ENCODE measurements around the gene AGO3. TPM values are rescaled to one million over a fixed set of nuclear protein-coding genes. Genes with fewer than 3 reads are reported as not detected.

The AGO3 gene
- total RNA-seq, 1 donor from 2014 or later: 27.0 TPM

GRCh38 chr1:36098650-36099365, 167.9 kb downstream of the AGO3 start:
- H2AFZ ChIP-seq (ENCODE audit: low read depth, low read length): no peak overlapping the region
- FAIRE-seq: no peak
- TF ChIP-seq, protein P1, sequence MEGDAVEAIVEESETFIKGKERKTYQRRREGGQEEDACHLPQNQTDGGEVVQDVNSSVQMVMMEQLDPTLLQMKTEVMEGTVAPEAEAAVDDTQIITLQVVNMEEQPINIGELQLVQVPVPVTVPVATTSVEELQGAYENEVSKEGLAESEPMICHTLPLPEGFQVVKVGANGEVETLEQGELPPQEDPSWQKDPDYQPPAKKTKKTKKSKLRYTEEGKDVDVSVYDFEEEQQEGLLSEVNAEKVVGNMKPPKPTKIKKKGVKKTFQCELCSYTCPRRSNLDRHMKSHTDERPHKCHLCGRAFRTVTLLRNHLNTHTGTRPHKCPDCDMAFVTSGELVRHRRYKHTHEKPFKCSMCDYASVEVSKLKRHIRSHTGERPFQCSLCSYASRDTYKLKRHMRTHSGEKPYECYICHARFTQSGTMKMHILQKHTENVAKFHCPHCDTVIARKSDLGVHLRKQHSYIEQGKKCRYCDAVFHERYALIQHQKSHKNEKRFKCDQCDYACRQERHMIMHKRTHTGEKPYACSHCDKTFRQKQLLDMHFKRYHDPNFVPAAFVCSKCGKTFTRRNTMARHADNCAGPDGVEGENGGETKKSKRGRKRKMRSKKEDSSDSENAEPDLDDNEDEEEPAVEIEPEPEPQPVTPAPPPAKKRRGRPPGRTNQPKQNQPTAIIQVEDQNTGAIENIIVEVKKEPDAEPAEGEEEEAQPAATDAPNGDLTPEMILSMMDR (IDR thresholded peaks at IDR 0.05; ENCODE audit: insufficient read depth, low read depth, low read length): no peak
- no peak for TF ChIP-seq EZH2 (IDR thresholded peaks at IDR 0.05; ENCODE audit: insufficient read depth, low read length)
- Mint-ChIP-seq H3K36me3 (ENCODE audit: low read depth, unreplicated experiment) (peaks cover 9% of the 10 kb centered on the region), H3K27me3 (ENCODE audit: low read depth, unreplicated experiment) (no peaks in the 10 kb centered on the region), H3K4me3 (ENCODE audit: unreplicated experiment) (no peak overlapping the region), H3K27ac (ENCODE audit: unreplicated experiment) (no peak overlapping the region), H3K4me1 (ENCODE audit: low read depth, unreplicated experiment) (no peaks in the 10 kb centered on the region), H3K9me3 (ENCODE audit: unreplicated experiment) (no peaks in the 10 kb centered on the region)
- H3K4me2 ChIP-seq (ENCODE audit: low read length): no peak overlapping the region
- no peaks in the 10 kb centered on the region for H3K4me1 ChIP-seq (ENCODE audit: insufficient read depth, low read length)
- no peak overlapping the region for H3K9ac ChIP-seq (ENCODE audit: low read length)
- peaks cover under 1% of the 10 kb centered on the region for H3K79me2 ChIP-seq (ENCODE audit: insufficient read depth, low read length)
- no peaks in the 10 kb centered on the region for H3K9me3 ChIP-seq (ENCODE audit: insufficient read depth, low read depth, low read length)
- no peak overlapping the region for H3K27ac ChIP-seq (ENCODE audit: low read depth, low read length)
- H3K36me3 ChIP-seq (ENCODE audit: insufficient read depth, low read length): peaks cover 3% of the 10 kb centered on the region
- H3K27me3 ChIP-seq (ENCODE audit: insufficient read depth, low read length): no peaks in the 10 kb centered on the region
- no peak for DNase-seq (ENCODE audit: low read depth)
- H3K4me3 ChIP-seq (ENCODE audit: insufficient read depth, low read depth, low read length): no peak overlapping the region
- H4K20me1 ChIP-seq (ENCODE audit: insufficient read depth, low read length): peaks cover 7% of the 10 kb centered on the region

DNA sequence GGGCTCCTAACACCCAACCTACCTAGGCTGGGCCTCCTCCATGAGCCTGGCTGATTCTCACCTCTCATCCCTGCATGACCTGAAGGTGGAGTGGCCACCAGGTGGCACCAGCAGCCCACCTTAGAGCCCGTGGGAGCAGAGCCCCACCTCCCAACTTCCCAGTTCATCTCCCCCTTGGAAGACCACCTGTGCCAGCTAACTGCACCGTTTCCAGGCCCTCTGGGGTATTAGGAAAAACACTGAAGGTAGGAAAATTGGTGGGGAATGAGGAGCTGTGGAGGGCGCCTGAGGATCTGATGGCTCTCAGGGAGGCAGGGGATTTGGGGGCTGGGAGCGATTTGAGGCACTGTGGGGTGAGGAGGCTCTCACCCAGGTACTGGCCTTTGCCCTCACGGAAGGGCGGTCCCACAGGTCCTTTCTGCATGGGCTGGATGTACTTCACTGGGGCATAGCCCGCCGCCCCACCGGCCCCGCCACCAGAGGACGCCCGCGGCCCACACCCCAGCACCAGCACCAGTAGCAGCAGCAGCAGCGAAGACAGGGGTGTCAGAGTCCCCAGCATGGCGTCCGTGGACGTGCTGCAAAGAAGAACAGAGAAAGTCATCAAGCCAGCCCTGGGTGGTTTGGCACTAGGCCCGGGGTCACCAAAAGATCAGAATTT, 168.9 kb downstream of the AGO3 start:
- Mint-ChIP-seq H3K27me3 (ENCODE audit: low read depth, unreplicated experiment) (no peaks in the 10 kb centered on the region), H3K9me3 (ENCODE audit: unreplicated experiment) (no peaks in the 10 kb centered on the region), H3K4me1 (ENCODE audit: low read depth, unreplicated experiment) (no peaks in the 10 kb centered on the region), H3K4me3 (ENCODE audit: unreplicated experiment) (no peak overlapping the region), H3K36me3 (ENCODE audit: low read depth, unreplicated experiment) (peaks cover 7% of the 10 kb centered on the region), H3K27ac (ENCODE audit: unreplicated experiment) (no peak overlapping the region)
- Histone ChIP-seq H3K27ac (ENCODE audit: low read depth, low read length) (no peak overlapping the region), H2AFZ (ENCODE audit: low read depth, low read length) (no peak overlapping the region), H3K27me3 (ENCODE audit: insufficient read depth, low read length) (no peaks in the 10 kb centered on the region), H3K4me3 (ENCODE audit: insufficient read depth, low read depth, low read length) (no peak overlapping the region), H3K79me2 (ENCODE audit: insufficient read depth, low read length) (no peaks in the 10 kb centered on the region), H3K4me1 (ENCODE audit: insufficient read depth, low read length) (no peaks in the 10 kb centered on the region), H4K20me1 (ENCODE audit: insufficient read depth, low read length) (peaks cover 6% of the 10 kb centered on the region), H3K4me2 (ENCODE audit: low read length) (no peak overlapping the region), H3K9me3 (ENCODE audit: insufficient read depth, low read depth, low read length) (no peaks in the 10 kb centered on the region), H3K36me3 (ENCODE audit: insufficient read depth, low read length) (peaks cover 3% of the 10 kb centered on the region), H3K9ac (ENCODE audit: low read length) (no peak overlapping the region)
- TF ChIP-seq, protein P1 (IDR thresholded peaks at IDR 0.05; ENCODE audit: insufficient read depth, low read depth, low read length): peak; percentile 64
- no peak for TF ChIP-seq EZH2 (IDR thresholded peaks at IDR 0.05; ENCODE audit: insufficient read depth, low read length)
- FAIRE-seq: no peak
- DNase-seq (ENCODE audit: low read depth): peak; percentile 46

- no peaks in the 10 kb centered on the region for H3K9me3 ChIP-seq (ENCODE audit: insufficient read depth, low read depth, low read length)
- no peak overlapping the region for H2AFZ ChIP-seq (ENCODE audit: low read depth, low read length)
- no peaks in the 10 kb centered on the region for H3K27me3 Mint-ChIP-seq (ENCODE audit: low read depth, unreplicated experiment)
- no peak overlapping the region for H3K27ac Mint-ChIP-seq (ENCODE audit: unreplicated experiment)
- H3K27me3 ChIP-seq (ENCODE audit: insufficient read depth, low read length): no peaks in the 10 kb centered on the region
- no peak overlapping the region for H3K9ac ChIP-seq (ENCODE audit: low read length)
- TF ChIP-seq, protein P1 (IDR thresholded peaks at IDR 0.05; ENCODE audit: insufficient read depth, low read depth, low read length): no peak
- TF ChIP-seq EZH2 (IDR thresholded peaks at IDR 0.05; ENCODE audit: insufficient read depth, low read length): no peak
- H3K4me1 Mint-ChIP-seq (ENCODE audit: low read depth, unreplicated experiment): peaks cover 2% of the 10 kb centered on the region
- no peak for DNase-seq (ENCODE audit: low read depth)
- H4K20me1 ChIP-seq (ENCODE audit: insufficient read depth, low read length): peaks cover 6% of the 10 kb centered on the region
- no peaks in the 10 kb centered on the region for H3K9me3 Mint-ChIP-seq (ENCODE audit: unreplicated experiment)
- peaks cover 4% of the 10 kb centered on the region for H3K36me3 Mint-ChIP-seq (ENCODE audit: low read depth, unreplicated experiment)
- FAIRE-seq: no peak
- no peak overlapping the region for H3K4me2 ChIP-seq (ENCODE audit: low read length)
- no peaks in the 10 kb centered on the region for H3K79me2 ChIP-seq (ENCODE audit: insufficient read depth, low read length)
- H3K4me1 ChIP-seq (ENCODE audit: insufficient read depth, low read length): no peaks in the 10 kb centered on the region
- no peak overlapping the region for H3K4me3 Mint-ChIP-seq (ENCODE audit: unreplicated experiment)
- H3K36me3 ChIP-seq (ENCODE audit: insufficient read depth, low read length): peaks cover 3% of the 10 kb centered on the region
- no peak overlapping the region for H3K27ac ChIP-seq (ENCODE audit: low read depth, low read length)
- no peak overlapping the region for H3K4me3 ChIP-seq (ENCODE audit: insufficient read depth, low read depth, low read length)
Measured at GRCh38 chr1:36100376-36100775, 169.5 kb downstream of the AGO3 start.

Measured in astrocyte (in vitro differentiated cells and primary cell).